Endothelial cell of umbilical vein (primary cell): ENCODE measurements around the gene TET2. TPM values are rescaled to one million over a fixed set of nuclear protein-coding genes. Genes with fewer than 3 reads are reported as not detected.
A peak's percentile ranks its signal among the peaks of the same experiment; 100 is the strongest.

Source experiments
- BruUV-seq: library from RNA; stranded (reverse); fragments of 400-500 nt; replicated peaks from 2 replicates; lab custom pipeline; 2021; lab: Mats Ljungman, UMichigan
- CTCF ChIA-PET: fragments of 300-600, 350-600 bp; sonication (Branson Sonifier 250); formaldehyde crosslinking; loops from one replicate; lab custom pipeline; 2021; ENCODE audit warnings: antibody characterized with exemption, inconsistent platforms; lab: Charles Lee
- POLR2A ChIA-PET: fragments of 300-600, 350-600 bp; sonication (Branson Sonifier 250); formaldehyde crosslinking; loops from one replicate; lab custom pipeline; 2021; ENCODE audit warnings: antibody characterized with exemption, inconsistent platforms; lab: Charles Lee
- DNase-seq: peaks from one replicate; pipeline ENCODE4 v3.0.0-alpha.2; 2011; ENCODE audit warnings: low read depth, low spot score
- FAIRE-seq: peaks from 2 replicates; lab custom pipeline; 2011; peaks lifted over from hg19 to GRCh38; lab: Jason Lieb, UNC
- H2AFZ ChIP-seq: 2 replicates; pipeline ENCODE4 v1.6.0; 2012; ENCODE audit warnings: low read depth, low read length, control low read depth, inconsistent platforms
- H3K27ac ChIP-seq: 2 replicates; pipeline ENCODE4 v1.5.1; 2011; ENCODE audit warnings: low read depth, mild to moderate bottlenecking, control low read depth, low read length, moderate library complexity; ENCODE audit not compliant: insufficient read depth
- H3K27me3 ChIP-seq, 2 experiments: 2 replicates each; pipeline versions ENCODE4 v1.6.0 to v1.6.1; 2011; ENCODE audit warnings: low read length in 2 of 2, mixed read lengths in 1 of 2; ENCODE audit not compliant: control insufficient read depth in 2 of 2, insufficient read depth in 2 of 2
- H3K36me3 ChIP-seq, 2 experiments: 2 replicates in 1 of 2; 3 replicates in 1 of 2; pipeline ENCODE4 v1.5.1; 2011; ENCODE audit warnings: low read length in 2 of 2, mild to moderate bottlenecking in 1 of 2, moderate library complexity in 1 of 2; ENCODE audit not compliant: control insufficient read depth in 2 of 2, insufficient read depth in 2 of 2; ENCODE audit errors: extremely low read depth in 1 of 2
- H3K4me1 ChIP-seq: 3 replicates; pipeline ENCODE4 v1.5.1; 2011; ENCODE audit warnings: mild to moderate bottlenecking, low read length; ENCODE audit not compliant: control insufficient read depth, insufficient read depth; ENCODE audit errors: extremely low read depth
- H3K4me2 ChIP-seq: 2 replicates; pipeline ENCODE4 v1.6.1; 2011; ENCODE audit warnings: low read length, control low read depth, mixed read lengths; ENCODE audit not compliant: insufficient read depth
- H3K4me3 ChIP-seq, 3 experiments: fragments of 200-600 bp in 1 of 3; sonication (generic), shearing (Covaris generic) in 1 of 3; replicated peaks in 1 of 3; 2 replicates each; pipeline ENCODE4 v1.5.1; 2011 to 2016; ENCODE audit warnings: control low read depth in 3 of 3, low read length in 3 of 3, mild to moderate bottlenecking in 2 of 3, inconsistent platforms in 1 of 3, low read depth in 1 of 3, moderate library complexity in 1 of 3; ENCODE audit not compliant: insufficient read depth in 1 of 3
- H3K79me2 ChIP-seq: 2 replicates; pipeline ENCODE4 v1.6.0; 2012; ENCODE audit warnings: low read length, inconsistent platforms; ENCODE audit not compliant: control insufficient read depth, insufficient read depth
- H3K9ac ChIP-seq: replicated peaks from 2 replicates; pipeline ENCODE3; 2011; ENCODE audit warnings: low read length, control low read depth; ENCODE audit not compliant: insufficient read depth; ENCODE audit errors: extremely low read depth
- H3K9me1 ChIP-seq: replicated peaks from 3 replicates; pipeline ENCODE4 v1.6.0; 2011; ENCODE audit warnings: mild to moderate bottlenecking, low read length; ENCODE audit not compliant: control insufficient read depth, insufficient read depth; ENCODE audit errors: extremely low read depth
- H3K9me3 ChIP-seq: replicated peaks from 2 replicates; pipeline ENCODE4 v1.5.1; 2012; ENCODE audit warnings: low read length, inconsistent platforms; ENCODE audit not compliant: control insufficient read depth, insufficient read depth
- H4K20me1 ChIP-seq: replicated peaks from 2 replicates; pipeline ENCODE3; 2011; ENCODE audit warnings: mild to moderate bottlenecking, low read length; ENCODE audit not compliant: control insufficient read depth, insufficient read depth; ENCODE audit errors: extremely low read depth
- EZH2 ChIP-seq: IDR thresholded peaks from 2 replicates; pipeline ENCODE4 v1.6.1; 2012; ENCODE audit warnings: borderline replicate concordance, low read depth, mild to moderate bottlenecking, moderate library complexity, low read length, inconsistent platforms; ENCODE audit not compliant: severe bottlenecking
- FOS ChIP-seq: IDR thresholded peaks from 2 replicates; pipeline ENCODE4 v1.6.1; 2011; ENCODE audit warnings: mild to moderate bottlenecking, low read length, moderate library complexity, borderline replicate concordance; ENCODE audit not compliant: insufficient read depth
- GATA2 ChIP-seq: IDR thresholded peaks from 2 replicates; pipeline ENCODE4 v1.7.0; 2011; ENCODE audit warnings: low read depth, mild to moderate bottlenecking, moderate library complexity, mixed read lengths, low read length; ENCODE audit not compliant: insufficient read length, insufficient read depth
- JUN ChIP-seq: IDR thresholded peaks from 2 replicates; pipeline ENCODE4 v1.6.1; 2011; ENCODE audit warnings: borderline replicate concordance, low read depth; ENCODE audit not compliant: insufficient read length, insufficient read depth
- MAX ChIP-seq: IDR thresholded peaks from 2 replicates; pipeline ENCODE4 v1.6.1; 2011; ENCODE audit not compliant: insufficient read depth, insufficient read length
- MYC ChIP-seq: IDR thresholded peaks from one replicate; pipeline ENCODE4 v1.6.1; 2011; ENCODE audit warnings: mild to moderate bottlenecking, low read depth, low read length
- POLR2AphosphoS5 ChIP-seq: IDR thresholded peaks from 2 replicates; pipeline ENCODE4 v1.6.1; 2012; ENCODE audit warnings: low read depth, mild to moderate bottlenecking, control low read depth, low read length, moderate library complexity; ENCODE audit not compliant: insufficient read depth
- dilution Hi-C: fragments of 300-500 bp; cut with MboI; formaldehyde crosslinking; loops from one replicate; pipeline ENCODE4 v1.15.0; 2019; ENCODE audit warnings: low sequenced_read_pairs; ENCODE audit not compliant: extremely low pct_ligation_motif_present
- intact Hi-C: fragments of 100-400 bp; cut with micrococcal nuclease; formaldehyde crosslinking; loops from one replicate; pipeline ENCODE4 v1.10.0; 2022
- polyA plus RNA-seq, 4 experiments: library from polyadenylated mRNA; depleted of rRNA in 3 of 4; stranded (reverse) in 3 of 4; unstranded in 1 of 4; fragments of >200 nt; gene quantifications; 2 replicates each; pipeline versions ENCODE4 v1.2.1 to v1.2.3, GENCODE V29; 2011 to 2012; ENCODE audit warnings: missing spikeins in 1 of 4
- total RNA-seq: library from RNA; stranded (reverse); gene quantifications from 2 replicates; pipeline ENCODE4 v1.2.3, GENCODE V29; 2021

The TET2 gene
- total and polyA plus RNA-seq, 2 donors (not counting 3 experiments of a cell fraction or from before 2014, with no cell fraction given) = 4.8 to 17.5 TPM

- ChIA-PET POLR2A (no interaction called here), CTCF (interaction anchor here (0.6 kb wide), 1 partner anchor 1056 kb away, joined by 5 read pairs; no protein-coding TSS in a partner anchor)
- H3K9me1 ChIP-seq = no peaks in the 10 kb centered on the region
- no peaks in the 10 kb centered on the region for H3K9me3 ChIP-seq
- H4K20me1 ChIP-seq = no peaks in the 10 kb centered on the region
- no TSS peak for BruUV-seq
- H3K79me2 ChIP-seq = no peaks in the 10 kb centered on the region
- dilution Hi-C loops = no loop called here
- no peak overlapping the region for H3K4me3 ChIP-seq
- H3K27me3 ChIP-seq = no peaks in the 10 kb centered on the region
- TF ChIP-seq EZH2 = no peak
- TF ChIP-seq MAX = no peak
- no peak for TF ChIP-seq MYC
- no peak for TF ChIP-seq FOS
- no peak for TF ChIP-seq GATA2
- TF ChIP-seq POLR2AphosphoS5 = no peak
- H3K4me2 ChIP-seq = no peak overlapping the region
- peaks cover 13 to 18% of the 10 kb centered on the region in 2 experiments for H3K36me3 ChIP-seq
- no peak overlapping the region for H3K27ac ChIP-seq
- no peak overlapping the region for H2AFZ ChIP-seq
- no peaks in the 10 kb centered on the region for H3K4me1 ChIP-seq
- FAIRE-seq (no peak), DNase-seq (peak; percentile 2)
- intact Hi-C loops = no loop called here
- H3K9ac ChIP-seq = no peak overlapping the region
Observed at GRCh38 chr4:105274090-105274489, 127.4 kb downstream of the TET2 start.

GRCh38 chr4:105274504-105274903 lies 127.8 kb downstream of the TET2 start:
- DNase-seq (no peak), FAIRE-seq (no peak)
- intact Hi-C loops (no loop called here), dilution Hi-C loops (no loop called here)
- no peaks in the 10 kb centered on the region for H3K4me1 ChIP-seq
- H2AFZ ChIP-seq = no peak overlapping the region
- H3K4me3 ChIP-seq = no peak overlapping the region
- H3K27ac ChIP-seq = no peak overlapping the region
- H3K79me2 ChIP-seq = no peaks in the 10 kb centered on the region
- CTCF ChIA-PET = interaction anchor here (0.6 kb wide), 1 partner anchor 1055 kb away, joined by 5 read pairs; no protein-coding TSS in a partner anchor
- no peak overlapping the region for H3K4me2 ChIP-seq
- H3K9me1 ChIP-seq = no peaks in the 10 kb centered on the region
- no peaks in the 10 kb centered on the region for H3K27me3 ChIP-seq
- TF ChIP-seq MYC (no peak), POLR2AphosphoS5 (no peak), EZH2 (no peak), GATA2 (no peak), JUN (no peak), MAX (no peak)
- H3K9ac ChIP-seq = no peak overlapping the region
- no TSS peak for BruUV-seq
- H3K9me3 ChIP-seq = no peaks in the 10 kb centered on the region
- POLR2A ChIA-PET = no interaction called here
- peaks cover 13 to 18% of the 10 kb centered on the region in 2 experiments for H3K36me3 ChIP-seq
- H4K20me1 ChIP-seq = no peaks in the 10 kb centered on the region
